H1 (cell line): ENCODE results near the gene CTXN1. TPM values are rescaled to one million over a fixed set of nuclear protein-coding genes. Genes with fewer than 3 reads are reported as not detected.

Source experiments
- CTCF ChIA-PET: fragments of 300-600 bp; sonication (Branson Sonifier 250); formaldehyde crosslinking; loops from one replicate; lab custom pipeline; 2021; ENCODE audit not compliant: partially characterized antibody; lab: Charles Lee
- POLR2A ChIA-PET: fragments of 300-600 bp; sonication (Branson Sonifier 250); formaldehyde crosslinking; loops from one replicate; lab custom pipeline; 2021; ENCODE audit warnings: inconsistent platforms; ENCODE audit not compliant: partially characterized antibody; lab: Charles Lee
- DNase-seq, 2 experiments: peaks; one replicate each; pipeline versions ENCODE4 v3.0.0 to v3.0.0-alpha.2; 2010 to 2022; ENCODE audit warnings: low spot score in 2 of 2, low read depth in 1 of 2, mixed read lengths in 1 of 2
- FAIRE-seq: peaks from 2 replicates; lab custom pipeline; 2011; peaks lifted over from hg19 to GRCh38; lab: Jason Lieb, UNC
- H2AFZ ChIP-seq: 2 replicates; pipeline ENCODE4 v1.8.1; 2012; ENCODE audit warnings: low read length, inconsistent platforms
- H2AK5ac ChIP-seq: 2 replicates; pipeline ENCODE4 v1.6.1; 2013; ENCODE audit warnings: low read depth, low read length
- H2BK120ac ChIP-seq: replicated peaks from 2 replicates; pipeline ENCODE3; 2013; ENCODE audit warnings: low read depth, low read length, inconsistent platforms
- H2BK12ac ChIP-seq: 2 replicates; pipeline ENCODE4 v1.6.1; 2013; ENCODE audit warnings: low read depth, low read length
- H2BK15ac ChIP-seq: 2 replicates; pipeline ENCODE4 v1.6.1; 2013; ENCODE audit warnings: low read length
- H2BK20ac ChIP-seq: 2 replicates; pipeline ENCODE4 v1.6.1; 2013; ENCODE audit warnings: low read length
- H2BK5ac ChIP-seq: 2 replicates; pipeline ENCODE4 v1.6.1; 2013; ENCODE audit warnings: low read depth, low read length
- H3K14ac ChIP-seq: 2 replicates; pipeline ENCODE4 v1.6.1; 2013; ENCODE audit warnings: inconsistent platforms; ENCODE audit not compliant: insufficient read length
- H3K18ac ChIP-seq: 2 replicates; pipeline ENCODE4 v1.6.1; 2013; ENCODE audit warnings: low read length; ENCODE audit errors: extremely low read depth
- H3K23ac ChIP-seq: 2 replicates; pipeline ENCODE4 v1.6.1; 2013; ENCODE audit warnings: inconsistent platforms; ENCODE audit not compliant: insufficient read length
- H3K23me2 ChIP-seq: 2 replicates; pipeline ENCODE4 v1.6.1; 2013; ENCODE audit warnings: low read depth, low read length
- H3K27ac ChIP-seq: 2 replicates; pipeline ENCODE4 v1.6.1; 2011; ENCODE audit warnings: low read depth, low read length, inconsistent platforms
- H3K27me3 ChIP-seq, 4 experiments: replicated peaks in 1 of 4; 1 replicate in 1 of 4; 2 replicates in 3 of 4; pipeline versions ENCODE4 v1.6.1 to v1.8.1; 2011 to 2013; ENCODE audit warnings: low read length in 3 of 4, mild to moderate bottlenecking in 3 of 4, inconsistent platforms in 2 of 4, mixed read lengths in 2 of 4, moderate library complexity in 1 of 4; ENCODE audit not compliant: control insufficient read depth in 3 of 4, insufficient read depth in 3 of 4; ENCODE audit errors: extremely low read depth in 1 of 4
- H3K36me3 ChIP-seq, 4 experiments: 2 replicates each; pipeline versions ENCODE4 v1.6.1 to v1.8.1; 2011 to 2013; ENCODE audit warnings: mild to moderate bottlenecking in 4 of 4, low read length in 3 of 4, moderate library complexity in 2 of 4, control low read depth in 1 of 4, inconsistent platforms in 1 of 4; ENCODE audit not compliant: insufficient read depth in 4 of 4, control insufficient read depth in 2 of 4
- H3K4ac ChIP-seq: replicated peaks from 2 replicates; pipeline ENCODE3; 2013; ENCODE audit warnings: low read length, low read depth, mixed read lengths, inconsistent platforms; ENCODE audit not compliant: insufficient read length
- H3K4me1 ChIP-seq, 4 experiments: replicated peaks in 1 of 4; 1 replicate in 1 of 4; 2 replicates in 3 of 4; pipeline versions ENCODE4 v1.6.1 to v1.8.1; 2011 to 2013; ENCODE audit warnings: low read length in 3 of 4, inconsistent platforms in 2 of 4, mixed read lengths in 1 of 4; ENCODE audit not compliant: insufficient read depth in 4 of 4, control insufficient read depth in 3 of 4
- H3K4me2 ChIP-seq, 2 experiments: 2 replicates each; pipeline versions ENCODE4 v1.6.1 to v1.8.1; 2011 to 2013; ENCODE audit warnings: low read depth in 2 of 2, low read length in 2 of 2, control low read depth in 1 of 2, inconsistent platforms in 1 of 2, mild to moderate bottlenecking in 1 of 2; ENCODE audit not compliant: insufficient read depth in 1 of 2
- H3K4me3 ChIP-seq, 4 experiments: fragments of 200-600, 300-600 bp in 1 of 4; sonication (generic), shearing (Covaris generic), sonication (Bioruptor Twin) in 1 of 4; 2 replicates each; pipeline versions ENCODE4 v1.5.1 to v1.8.1; 2011 to 2016; ENCODE audit warnings: low read length in 4 of 4, low read depth in 3 of 4, control low read depth in 2 of 4, inconsistent platforms in 2 of 4, mild to moderate bottlenecking in 2 of 4, mixed read lengths in 1 of 4, moderate library complexity in 1 of 4; ENCODE audit not compliant: insufficient read depth in 2 of 4; ENCODE audit errors: extremely low read depth in 1 of 4
- H3K56ac ChIP-seq: replicated peaks from 2 replicates; pipeline ENCODE3; 2013; ENCODE audit warnings: low read depth, mild to moderate bottlenecking, mixed read lengths, low read length, inconsistent platforms; ENCODE audit not compliant: insufficient read length
- H3K79me1 ChIP-seq: 2 replicates; pipeline ENCODE4 v1.6.1; 2013; ENCODE audit warnings: low read depth, low read length, control low read depth
- H3K79me2 ChIP-seq, 2 experiments: 2 replicates each; pipeline versions ENCODE4 v1.6.1 to v1.8.1; 2012 to 2013; ENCODE audit warnings: low read length in 2 of 2, mild to moderate bottlenecking in 2 of 2, inconsistent platforms in 1 of 2; ENCODE audit not compliant: insufficient read depth in 2 of 2, control insufficient read depth in 1 of 2
- H3K9ac ChIP-seq, 4 experiments: replicated peaks in 1 of 4; 1 replicate in 1 of 4; 2 replicates in 3 of 4; pipeline versions ENCODE4 v1.6.1 to v1.8.1; 2011 to 2013; ENCODE audit warnings: low read depth in 3 of 4, low read length in 3 of 4, control low read depth in 2 of 4, mild to moderate bottlenecking in 2 of 4, moderate library complexity in 2 of 4, inconsistent platforms in 1 of 4; ENCODE audit errors: extremely low read depth in 1 of 4
- H3K9me3 ChIP-seq, 2 experiments: 2 replicates each; pipeline versions ENCODE4 v1.6.1 to v1.8.1; 2012 to 2013; ENCODE audit warnings: mild to moderate bottlenecking in 2 of 2, moderate library complexity in 2 of 2, control low read depth in 1 of 2, inconsistent platforms in 1 of 2, low read depth in 1 of 2, low read length in 1 of 2, mixed read lengths in 1 of 2; ENCODE audit not compliant: insufficient read depth in 2 of 2
- H4K20me1 ChIP-seq, 2 experiments: replicated peaks in 1 of 2; 2 replicates each; pipeline versions ENCODE3 to v1.8.1; 2011 to 2013; ENCODE audit warnings: inconsistent platforms in 2 of 2, low read length in 2 of 2, mild to moderate bottlenecking in 1 of 2; ENCODE audit not compliant: insufficient read depth in 2 of 2, control insufficient read depth in 1 of 2
- H4K5ac ChIP-seq: 2 replicates; pipeline ENCODE4 v1.6.1; 2013; ENCODE audit warnings: low read length, low read depth, mixed read lengths, inconsistent platforms; ENCODE audit not compliant: insufficient read length
- H4K8ac ChIP-seq: 2 replicates; pipeline ENCODE4 v1.8.0; 2013; ENCODE audit warnings: mild to moderate bottlenecking, moderate library complexity, low read length, inconsistent platforms; ENCODE audit not compliant: insufficient read depth; ENCODE audit errors: extremely low read depth
- H4K91ac ChIP-seq: replicated peaks from 2 replicates; pipeline ENCODE3; 2013; ENCODE audit warnings: low read length, mixed read lengths, inconsistent platforms; ENCODE audit not compliant: insufficient read length
- BCL11A ChIP-seq, 2 experiments: IDR thresholded peaks; one replicate each; pipeline ENCODE4 v1.6.1; 2011; ENCODE audit warnings: low read depth in 2 of 2, low read length in 2 of 2, mild to moderate bottlenecking in 2 of 2
- BRCA1 ChIP-seq: IDR thresholded peaks from 2 replicates; pipeline ENCODE4 v1.6.1; 2012; ENCODE audit warnings: low read depth, low read length, improper control_type of control experiment
- CREB1 ChIP-seq: IDR thresholded peaks from 2 replicates; pipeline ENCODE4 v1.6.1; 2012; ENCODE audit warnings: inconsistent platforms
- EGR1 ChIP-seq: IDR thresholded peaks from 2 replicates; pipeline ENCODE4 v1.6.1; 2011; ENCODE audit warnings: low read depth, low read length, borderline replicate concordance
- HDAC6 ChIP-seq: IDR thresholded peaks from one replicate; pipeline ENCODE4 v1.7.1; 2012; ENCODE audit warnings: low read depth, mild to moderate bottlenecking, inconsistent platforms, low read length, moderate library complexity
- KDM5A ChIP-seq: fragments of 200-600 bp; IDR thresholded peaks from 2 replicates; pipeline ENCODE4 v1.7.1; 2012; ENCODE audit warnings: mild to moderate bottlenecking, low read length, inconsistent platforms, mixed read lengths
- MAFK ChIP-seq: IDR thresholded peaks from 2 replicates; pipeline ENCODE4 v1.6.1; 2012; ENCODE audit warnings: low read depth, mild to moderate bottlenecking, improper control_type of control experiment, low read length
- NRF1 ChIP-seq: IDR thresholded peaks from 2 replicates; pipeline ENCODE4 v1.6.1; 2011; ENCODE audit warnings: mild to moderate bottlenecking, low read depth, low read length, improper control_type of control experiment
- RXRA ChIP-seq: IDR thresholded peaks from 2 replicates; pipeline ENCODE4 v1.6.1; 2011; ENCODE audit warnings: low read depth, mild to moderate bottlenecking, low read length, moderate library complexity; ENCODE audit not compliant: insufficient read depth
- SIN3A ChIP-seq, 2 experiments: IDR thresholded peaks in 1 of 2; conservative IDR thresholded peaks in 1 of 2; 2 replicates each; pipeline ENCODE4 v1.6.1; 2011 to 2012; ENCODE audit warnings: low read length in 2 of 2, improper control_type of control experiment in 1 of 2, low read depth in 1 of 2, mild to moderate bottlenecking in 1 of 2
- SRF ChIP-seq: IDR thresholded peaks from 2 replicates; pipeline ENCODE4 v1.6.1; 2011; ENCODE audit warnings: mild to moderate bottlenecking, low read depth, low read length, moderate library complexity
- WGBS, 2 experiments: shearing (Covaris generic) in 1 of 2; methylation state at CpG; one replicate each; pipeline versions ENCODE4 v1.1.6 to v1.1.7; 2013 to 2015; ENCODE audit warnings: low lambda C conversion rate in 2 of 2, mixed read lengths in 2 of 2, inconsistent platforms in 1 of 2, low coverage in 1 of 2, missing lambda C conversion rate in 1 of 2; ENCODE audit not compliant: insufficient replicate concordance in 2 of 2, insufficient coverage in 1 of 2, insufficient read length in 1 of 2; ENCODE audit errors: extremely low coverage in 1 of 2, missing lambda C conversion rate in 1 of 2; 5-methylcytosine and 5-hydroxymethylcytosine counted together
- polyA plus RNA-seq, 7 experiments: library from polyadenylated mRNA; depleted of rRNA in 3 of 7; stranded (reverse) in 5 of 7; unstranded in 2 of 7; fragments of >200 nt in 5 of 7; fragments of 200-250 nt in 2 of 7; gene quantifications; 1 replicate in 5 of 7; 2 replicates in 1 of 7; 4 replicates in 1 of 7; pipeline versions ENCODE4 v1.2.1 to v1.2.3, GENCODE V29; 2011 to 2013; ENCODE audit warnings: missing spikeins in 2 of 7, mixed read lengths in 2 of 7
- total RNA-seq: library from RNA; stranded (reverse); fragmentation: NEBNext Ultra II Directional; extraction: Animal tissue kit (Norgen Biotek cat#: 25700); gene quantifications from 2 replicates; pipeline ENCODE4 v1.2.1, GENCODE V29; 2021
- TF ChIP-seq, protein P1 (sequence below), 3 experiments: IDR thresholded peaks; 1 replicate in 2 of 3; 2 replicates in 1 of 3; pipeline versions ENCODE4 v1.5.1 to v1.6.1; 2011; ENCODE audit warnings: low read length in 3 of 3, mild to moderate bottlenecking in 3 of 3, inconsistent platforms in 2 of 3, low read depth in 1 of 3, moderate library complexity in 1 of 3; ENCODE audit not compliant: insufficient read depth in 1 of 3; ENCODE audit errors: control extremely low read depth in 1 of 3

CTXN1 gene
- total and polyA plus RNA-seq, 2 of the 8 experiments (the other 6 are each of a cell fraction or from before 2014, with no cell fraction given) = 16.4 to 58.0 TPM

DNA sequence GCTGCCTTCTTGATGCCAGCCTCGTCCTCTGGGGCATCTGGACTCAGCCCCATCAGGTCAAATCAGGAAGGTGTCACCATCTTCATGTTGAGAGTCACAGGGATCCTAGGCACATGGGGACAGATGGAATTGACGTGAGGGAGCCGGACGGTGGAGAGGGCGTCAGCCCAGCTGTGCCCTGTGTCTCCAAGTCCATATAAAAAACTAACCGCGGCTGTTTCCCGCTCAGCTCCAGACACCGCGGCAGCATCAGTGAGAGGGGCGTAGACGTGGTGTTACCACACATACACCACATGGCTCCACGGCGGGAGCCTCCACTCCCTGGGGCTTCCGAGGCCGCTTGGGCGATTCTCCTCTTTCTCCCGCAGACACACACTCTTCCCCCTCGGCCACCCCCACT lies 46.1 kb downstream of the CTXN1 start:
- Histone ChIP-seq H3K23ac (no peak overlapping the region), H2AFZ (no peak overlapping the region), H3K56ac (no peak overlapping the region), H4K20me1 (no peaks in the 10 kb centered on the region), H4K91ac (no peak overlapping the region), H4K5ac (no peak overlapping the region), H4K8ac (no peak overlapping the region), H3K9ac (no peak overlapping the region; a peak in 1 of 7 replicates), H2AK5ac (no peak overlapping the region), H3K36me3 (no peaks in the 10 kb centered on the region), H2BK5ac (no peak overlapping the region), H3K4me2 (no peak overlapping the region), H3K27me3 (no peaks in the 10 kb centered on the region), H3K4me3 (no peak overlapping the region), H2BK12ac (no peak overlapping the region), H3K79me2 (no peaks in the 10 kb centered on the region), H3K9me3 (no peaks in the 10 kb centered on the region), H3K23me2 (peaks cover 1% of the 10 kb centered on the region; the same call in 1 of the 2 replicates), H3K4ac (no peak overlapping the region), H2BK120ac (no peak overlapping the region), H2BK20ac (no peak overlapping the region), H3K4me1 (peaks cover 0 to 2% (median 0%) of the 10 kb centered on the region in 4 experiments; a peak in 1 of 7 replicates), H2BK15ac (no peak overlapping the region), H3K27ac (no peak overlapping the region), H3K18ac (no peak overlapping the region), H3K14ac (no peak overlapping the region), H3K79me1 (no peaks in the 10 kb centered on the region)
- ChIA-PET POLR2A (interaction anchor here (1.2 kb wide), 1 partner anchor 18 kb away, joined by 3 read pairs; no protein-coding TSS in a partner anchor), CTCF (interaction anchor here (1.4 to 1.6 kb wide), 4 partner anchors 16 to 49 kb away, joined by 3 to 4 read pairs (median 4); partner anchors contain the start of gene MAP2K7)
- FAIRE-seq (no peak), DNase-seq (no peak)
- WGBS, 2 experiments = 91% methylated on average over 19 of the region's 19 CpGs; no CpG with 5 or more reads in 1 of the 2 experiments
- TF ChIP-seq EGR1 = no peak
- TF ChIP-seq SIN3A (conservative IDR thresholded peaks at IDR 0.05 in 1 of 2, IDR thresholded peaks at IDR 0.05 in 1 of 2; ENCODE audit: low read depth in 1 of 2, low read length in 2 of 2) = no peak
- TF ChIP-seq BRCA1 = no peak
- no peak for TF ChIP-seq CREB1
- TF ChIP-seq MAFK = no peak
- no peak for TF ChIP-seq BCL11A (IDR thresholded peaks at IDR 0.05; ENCODE audit: low read depth in 2 of 2, low read length in 2 of 2)
- TF ChIP-seq, protein P1, sequence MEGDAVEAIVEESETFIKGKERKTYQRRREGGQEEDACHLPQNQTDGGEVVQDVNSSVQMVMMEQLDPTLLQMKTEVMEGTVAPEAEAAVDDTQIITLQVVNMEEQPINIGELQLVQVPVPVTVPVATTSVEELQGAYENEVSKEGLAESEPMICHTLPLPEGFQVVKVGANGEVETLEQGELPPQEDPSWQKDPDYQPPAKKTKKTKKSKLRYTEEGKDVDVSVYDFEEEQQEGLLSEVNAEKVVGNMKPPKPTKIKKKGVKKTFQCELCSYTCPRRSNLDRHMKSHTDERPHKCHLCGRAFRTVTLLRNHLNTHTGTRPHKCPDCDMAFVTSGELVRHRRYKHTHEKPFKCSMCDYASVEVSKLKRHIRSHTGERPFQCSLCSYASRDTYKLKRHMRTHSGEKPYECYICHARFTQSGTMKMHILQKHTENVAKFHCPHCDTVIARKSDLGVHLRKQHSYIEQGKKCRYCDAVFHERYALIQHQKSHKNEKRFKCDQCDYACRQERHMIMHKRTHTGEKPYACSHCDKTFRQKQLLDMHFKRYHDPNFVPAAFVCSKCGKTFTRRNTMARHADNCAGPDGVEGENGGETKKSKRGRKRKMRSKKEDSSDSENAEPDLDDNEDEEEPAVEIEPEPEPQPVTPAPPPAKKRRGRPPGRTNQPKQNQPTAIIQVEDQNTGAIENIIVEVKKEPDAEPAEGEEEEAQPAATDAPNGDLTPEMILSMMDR (IDR thresholded peaks at IDR 0.05; ENCODE audit: control extremely low read depth in 1 of 3, insufficient read depth in 1 of 3, low read depth in 1 of 3, low read length in 3 of 3) = no peak
- TF ChIP-seq SRF = no peak
- no peak for TF ChIP-seq RXRA
- no peak for TF ChIP-seq NRF1
- no peak for TF ChIP-seq KDM5A
- no peak for TF ChIP-seq HDAC6
